Kidney epithelial cell (primary cell): ENCODE measurements around the gene SLC23A1. TPM values are rescaled to one million over a fixed set of nuclear protein-coding genes. Genes with fewer than 3 reads are reported as not detected.

Experiments used
- DNase-seq: peaks from one replicate; pipeline ENCODE4 v3.0.0-alpha.2; 2010; ENCODE audit warnings: low read depth
- H3K27me3 ChIP-seq: 2 replicates; pipeline ENCODE4 v1.6.0; 2011; ENCODE audit warnings: low read length; ENCODE audit not compliant: control insufficient read depth, insufficient read depth
- H3K36me3 ChIP-seq: 2 replicates; pipeline ENCODE4 v1.5.1; 2011; ENCODE audit warnings: low read length; ENCODE audit not compliant: control insufficient read depth, insufficient read depth
- H3K4me3 ChIP-seq: 2 replicates; pipeline ENCODE4 v1.5.1; 2011; ENCODE audit warnings: low read depth, mild to moderate bottlenecking, control low read depth, low read length
- total RNA-seq: library from RNA; depleted of rRNA; stranded (reverse); fragments of >200 nt; gene quantifications from 2 replicates; pipeline ENCODE4 v1.2.3, GENCODE V29; 2015
- TF ChIP-seq, protein P1 (sequence below): IDR thresholded peaks from 2 replicates; pipeline ENCODE4 v1.5.1; 2011; ENCODE audit warnings: mild to moderate bottlenecking, moderate library complexity, low read length, control low read depth, inconsistent platforms; ENCODE audit not compliant: insufficient read depth, poor library complexity, severe bottlenecking

The SLC23A1 gene
- total RNA-seq, 1 donor from 2014 or later, result not detected

GRCh38 chr5:139374909-139375308, 8.2 kb downstream of the SLC23A1 start:
- H3K27me3 ChIP-seq, result no peaks in the 10 kb centered on the region
- H3K4me3 ChIP-seq, result no peak overlapping the region
- DNase-seq, result no peak
- H3K36me3 ChIP-seq, result peaks cover 2% of the 10 kb centered on the region
- TF ChIP-seq, protein P1, sequence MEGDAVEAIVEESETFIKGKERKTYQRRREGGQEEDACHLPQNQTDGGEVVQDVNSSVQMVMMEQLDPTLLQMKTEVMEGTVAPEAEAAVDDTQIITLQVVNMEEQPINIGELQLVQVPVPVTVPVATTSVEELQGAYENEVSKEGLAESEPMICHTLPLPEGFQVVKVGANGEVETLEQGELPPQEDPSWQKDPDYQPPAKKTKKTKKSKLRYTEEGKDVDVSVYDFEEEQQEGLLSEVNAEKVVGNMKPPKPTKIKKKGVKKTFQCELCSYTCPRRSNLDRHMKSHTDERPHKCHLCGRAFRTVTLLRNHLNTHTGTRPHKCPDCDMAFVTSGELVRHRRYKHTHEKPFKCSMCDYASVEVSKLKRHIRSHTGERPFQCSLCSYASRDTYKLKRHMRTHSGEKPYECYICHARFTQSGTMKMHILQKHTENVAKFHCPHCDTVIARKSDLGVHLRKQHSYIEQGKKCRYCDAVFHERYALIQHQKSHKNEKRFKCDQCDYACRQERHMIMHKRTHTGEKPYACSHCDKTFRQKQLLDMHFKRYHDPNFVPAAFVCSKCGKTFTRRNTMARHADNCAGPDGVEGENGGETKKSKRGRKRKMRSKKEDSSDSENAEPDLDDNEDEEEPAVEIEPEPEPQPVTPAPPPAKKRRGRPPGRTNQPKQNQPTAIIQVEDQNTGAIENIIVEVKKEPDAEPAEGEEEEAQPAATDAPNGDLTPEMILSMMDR, result no peak

- H3K36me3 ChIP-seq, result peaks cover 2% of the 10 kb centered on the region
- no peaks in the 10 kb centered on the region for H3K27me3 ChIP-seq
- TF ChIP-seq, protein P1, result no peak
- no peak for DNase-seq
- H3K4me3 ChIP-seq, result no peak overlapping the region
Measured at GRCh38 chr5:139371482-139372435, 11.3 kb downstream of the SLC23A1 start.

GRCh38 chr5:139369181-139369580, 13.9 kb downstream of the SLC23A1 start:
- H3K27me3 ChIP-seq, result no peaks in the 10 kb centered on the region
- peaks cover 2% of the 10 kb centered on the region for H3K36me3 ChIP-seq
- no peak overlapping the region for H3K4me3 ChIP-seq
- TF ChIP-seq, protein P1, result no peak
- DNase-seq, result no peak

GRCh38 chr5:139368613-139369012, 14.5 kb downstream of the SLC23A1 start:
- TF ChIP-seq, protein P1, result no peak
- no peak for DNase-seq
- Histone ChIP-seq H3K36me3 (peaks cover 2% of the 10 kb centered on the region), H3K4me3 (no peak overlapping the region), H3K27me3 (no peaks in the 10 kb centered on the region)

GRCh38 chr5:139364466-139364865, 18.6 kb downstream of the SLC23A1 start:
- no peak for DNase-seq
- Histone ChIP-seq H3K36me3 (no peaks in the 10 kb centered on the region), H3K4me3 (no peak overlapping the region), H3K27me3 (no peaks in the 10 kb centered on the region)
- TF ChIP-seq, protein P1, result no peak
